CD4-positive, alpha-beta T cell (primary cell): ENCODE measurements around the gene TMEM213. TPM values are rescaled to one million over a fixed set of nuclear protein-coding genes. Genes with fewer than 3 reads are reported as not detected.

Experiments
- ATAC-seq: fragments of 200-7000 bp; cut with Tn5 transposase; one replicate; pipeline ENCODE4 v1.10.0; 2022; ENCODE audit warnings: mild to moderate bottlenecking; ENCODE audit not compliant: poor library complexity
- CTCF ChIA-PET: fragments of 350-600 bp; sonication (Branson Sonifier 250); formaldehyde crosslinking; loops from one replicate; lab custom pipeline; 2021; ENCODE audit warnings: antibody characterized with exemption, inconsistent platforms; lab: Charles Lee
- POLR2A ChIA-PET: fragments of 350-600 bp; sonication (Branson Sonifier 250); formaldehyde crosslinking; loops from one replicate; lab custom pipeline; 2021; ENCODE audit warnings: antibody characterized with exemption, inconsistent platforms; lab: Charles Lee
- DNase-seq, 14 experiments: peaks; one replicate each; pipeline ENCODE4 v3.0.0-alpha.2; 2013 to 2020; ENCODE audit warnings: mixed read lengths in 2 of 14
- H3K27ac ChIP-seq, 2 donors: one replicate each; pipeline versions ENCODE4 v1.5.1 to v1.7.0; 2013; ENCODE audit warnings: low read length in 2 of 2, low read depth in 1 of 2, mild to moderate bottlenecking in 1 of 2
- H3K27me3 ChIP-seq, 2 experiments: 1 replicate in 1 of 2; 2 replicates in 1 of 2; pipeline versions ENCODE4 v1.6.1 to v1.7.0; 2013; ENCODE audit warnings: low read length in 2 of 2, control low read depth in 1 of 2, mild to moderate bottlenecking in 1 of 2, moderate library complexity in 1 of 2; ENCODE audit not compliant: insufficient read depth in 2 of 2, control insufficient read depth in 1 of 2
- H3K36me3 ChIP-seq: one replicate; pipeline ENCODE4 v1.6.1; 2013; ENCODE audit warnings: low read length, control low read depth; ENCODE audit not compliant: insufficient read depth
- H3K4me1 ChIP-seq: one replicate; pipeline ENCODE4 v1.6.1; 2013; ENCODE audit warnings: low read length, control low read depth; ENCODE audit not compliant: insufficient read depth
- H3K4me3 ChIP-seq: one replicate; pipeline ENCODE4 v1.5.1; 2013; ENCODE audit warnings: mild to moderate bottlenecking, low read length, moderate library complexity
- H3K9me3 ChIP-seq, 2 experiments: 1 replicate in 1 of 2; 2 replicates in 1 of 2; pipeline versions ENCODE4 v1.6.1 to v1.7.0; 2013; ENCODE audit warnings: low read length in 2 of 2, mild to moderate bottlenecking in 2 of 2, control low read depth in 1 of 2, moderate library complexity in 1 of 2; ENCODE audit not compliant: control insufficient read depth in 1 of 2, insufficient read depth in 1 of 2
- H3K27ac Mint-ChIP-seq: one replicate; pipeline ENCODE4 v1.8.0; 2020; ENCODE audit warnings: mixed read lengths
- H3K27me3 Mint-ChIP-seq: one replicate; pipeline ENCODE4 v1.8.0; 2021; ENCODE audit warnings: mixed read lengths
- H3K36me3 Mint-ChIP-seq: one replicate; pipeline ENCODE4 v1.8.0; 2021; ENCODE audit warnings: low read depth, mixed read lengths
- H3K4me1 Mint-ChIP-seq: one replicate; pipeline ENCODE4 v1.8.0; 2021; ENCODE audit warnings: low read depth, mixed read lengths
- H3K4me3 Mint-ChIP-seq: one replicate; pipeline ENCODE4 v1.8.0; 2020; ENCODE audit warnings: mild to moderate bottlenecking, mixed read lengths
- H3K9me3 Mint-ChIP-seq: one replicate; pipeline ENCODE4 v1.8.0; 2020; ENCODE audit warnings: mixed read lengths
- CTCF ChIP-seq: fragments of 200-600 bp; IDR thresholded peaks from one replicate; pipeline ENCODE4 v1.8.0; 2022; ENCODE audit warnings: antibody characterized with exemption, mild to moderate bottlenecking
- intact Hi-C, 2 experiments: fragments of 100-400 bp; cut with DNase I in 1 of 2; cut with micrococcal nuclease in 1 of 2; formaldehyde crosslinking; loops; one replicate each; pipeline versions ENCODE4 v1.15.1 to v1.9.0; 2023 to 2025; cut with DNase I, micrococcal nuclease
- total RNA-seq, 174 experiments: library from RNA in 2 of 174; stranded (reverse) in 2 of 174; gene quantifications; one replicate each; pipeline ENCODE4 v1.2.3 and lab custom pipeline; 2021 to 2026

The TMEM213 gene
- total RNA-seq, 2 experiments from 2014 or later, result not detected

DNA sequence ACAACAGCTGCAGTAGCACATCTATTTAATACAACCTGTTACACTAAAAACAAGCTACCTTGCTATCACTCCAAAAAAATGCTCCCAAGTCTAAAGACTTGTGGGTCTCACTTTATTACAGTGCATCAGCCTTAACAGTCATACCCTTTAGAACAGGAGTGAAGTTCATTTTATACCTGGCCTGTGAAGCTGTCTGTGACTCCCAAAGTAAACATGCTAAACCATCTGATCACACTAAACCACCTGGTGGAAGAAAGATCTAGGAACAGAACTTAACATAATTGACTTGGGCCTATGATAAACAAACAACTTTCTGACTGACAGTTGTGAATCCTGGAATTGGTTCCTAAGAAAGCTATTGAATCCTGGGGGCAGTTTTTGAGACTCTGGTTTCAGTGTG lies 81.1 kb downstream of the TMEM213 start:
- H3K4me1 Mint-ChIP-seq, result peaks cover 23% of the 10 kb centered on the region
- no peak overlapping the region for H3K27ac ChIP-seq
- no peak for TF ChIP-seq CTCF
- H3K4me3 ChIP-seq, result no peak overlapping the region
- H3K9me3 Mint-ChIP-seq, result no peaks in the 10 kb centered on the region
- peaks cover 12% of the 10 kb centered on the region for H3K4me1 ChIP-seq
- intact Hi-C loops, result no loop called here
- no peak for DNase-seq
- no peaks in the 10 kb centered on the region for H3K36me3 ChIP-seq
- H3K27me3 Mint-ChIP-seq, result no peaks in the 10 kb centered on the region
- ChIA-PET CTCF (interaction anchor here (0.8 kb wide), 1 partner anchor 140 kb away, joined by 4 read pairs; no protein-coding TSS in a partner anchor), POLR2A (no interaction called here)
- ATAC-seq, result no peak
- no peak overlapping the region for H3K27ac Mint-ChIP-seq
- H3K4me3 Mint-ChIP-seq, result no peak overlapping the region
- H3K27me3 ChIP-seq, result no peaks in the 10 kb centered on the region
- no peaks in the 10 kb centered on the region for H3K9me3 ChIP-seq
- no peaks in the 10 kb centered on the region for H3K36me3 Mint-ChIP-seq

GRCh38 chr7:138879356-138879755 lies 81.6 kb downstream of the TMEM213 start:
- Mint-ChIP-seq H3K4me3 (no peak overlapping the region), H3K4me1 (peaks cover 20% of the 10 kb centered on the region), H3K27me3 (no peaks in the 10 kb centered on the region), H3K27ac (no peak overlapping the region), H3K36me3 (no peaks in the 10 kb centered on the region), H3K9me3 (no peaks in the 10 kb centered on the region)
- Histone ChIP-seq H3K4me3 (no peak overlapping the region), H3K9me3 (no peaks in the 10 kb centered on the region), H3K4me1 (peaks cover 12% of the 10 kb centered on the region), H3K27ac (no peak overlapping the region), H3K27me3 (no peaks in the 10 kb centered on the region), H3K36me3 (no peaks in the 10 kb centered on the region)
- no peak for TF ChIP-seq CTCF
- no peak for ATAC-seq
- DNase-seq, result no peak
- intact Hi-C loops, result no loop called here
- ChIA-PET CTCF (interaction anchor here (0.8 kb wide), 1 partner anchor 141 kb away, joined by 4 read pairs; no protein-coding TSS in a partner anchor), POLR2A (no interaction called here)

GRCh38 chr7:138880881-138881578 lies 83.2 kb downstream of the TMEM213 start:
- CTCF ChIA-PET, result interaction anchor here (0.5 kb wide), 1 partner anchor 179 kb away, joined by 4 read pairs; no protein-coding TSS in a partner anchor
- Histone ChIP-seq H3K27me3 (no peaks in the 10 kb centered on the region), H3K27ac (no peak overlapping the region), H3K9me3 (no peaks in the 10 kb centered on the region), H3K36me3 (no peaks in the 10 kb centered on the region), H3K4me3 (no peak overlapping the region), H3K4me1 (peaks cover 5% of the 10 kb centered on the region)
- no peak overlapping the region for H3K4me3 Mint-ChIP-seq
- no peak overlapping the region for H3K27ac Mint-ChIP-seq
- peaks cover 12% of the 10 kb centered on the region for H3K4me1 Mint-ChIP-seq
- intact Hi-C loops, result loop anchor here in 1 of 2 experiments (5.0 to 10.0 kb wide), 2 partner anchors 129 to 134 kb away; no protein-coding TSS in a partner anchor
- TF ChIP-seq CTCF, result no peak
- no peaks in the 10 kb centered on the region for H3K9me3 Mint-ChIP-seq
- no peaks in the 10 kb centered on the region for H3K36me3 Mint-ChIP-seq
- ATAC-seq (no peak), DNase-seq (no peak)
- no peaks in the 10 kb centered on the region for H3K27me3 Mint-ChIP-seq
- POLR2A ChIA-PET, result no interaction called here
